Panc1 (cell line): ENCODE results near the gene CMIP. TPM values are rescaled to one million over a fixed set of nuclear protein-coding genes. Genes with fewer than 3 reads are reported as not detected.

Source experiments
- ATAC-seq: fragments of 200-7000 bp; cut with Tn5 transposase; 2 replicates; pipeline ENCODE4 v1.9.1; 2020; ENCODE audit warnings: mild to moderate bottlenecking, moderate library complexity
- BruUV-seq: library from RNA; stranded (reverse); fragments of 400-500 nt; replicated peaks from 2 replicates; lab custom pipeline; 2021; lab: Mats Ljungman, UMichigan
- CTCF ChIA-PET: fragments of 300-600 bp; sonication (Branson Sonifier 250); formaldehyde crosslinking; loops from one replicate; lab custom pipeline; 2022; ENCODE audit warnings: antibody characterized with exemption; lab: Charles Lee
- POLR2A ChIA-PET: fragments of 300-600 bp; sonication (Branson Sonifier 250); formaldehyde crosslinking; loops from one replicate; lab custom pipeline; 2022; ENCODE audit warnings: antibody characterized with exemption; lab: Charles Lee
- DNase-seq: peaks from one replicate; pipeline ENCODE4 v3.0.0-alpha.2; 2010; ENCODE audit warnings: low read depth, low spot score
- H3K27ac ChIP-seq: 2 replicates; pipeline ENCODE4 v1.5.1; 2011; ENCODE audit warnings: mild to moderate bottlenecking, low read length, inconsistent platforms
- H3K27me3 ChIP-seq: fragments of 200-500 bp; sonication (Bioruptor generic); 2 replicates; pipeline ENCODE4 v1.6.0; 2014; ENCODE audit warnings: low read length, inconsistent platforms; ENCODE audit not compliant: control insufficient read depth, insufficient read depth
- H3K36me3 ChIP-seq: fragments of 200-500 bp; sonication (Bioruptor generic); 2 replicates; pipeline ENCODE4 v1.5.1; 2014; ENCODE audit warnings: inconsistent platforms, mild to moderate bottlenecking, low read length, moderate library complexity; ENCODE audit not compliant: control insufficient read depth, insufficient read depth
- H3K4me1 ChIP-seq: 2 replicates; pipeline ENCODE4 v1.5.1; 2011; ENCODE audit warnings: inconsistent platforms, mild to moderate bottlenecking, low read length, moderate library complexity; ENCODE audit not compliant: control insufficient read depth, insufficient read depth
- H3K4me3 ChIP-seq, 2 experiments: 2 replicates each; pipeline ENCODE4 v1.5.1; 2011 to 2012; ENCODE audit warnings: low read depth in 2 of 2, low read length in 2 of 2, mild to moderate bottlenecking in 2 of 2, inconsistent platforms in 1 of 2, moderate library complexity in 1 of 2
- H3K9me3 ChIP-seq: fragments of 200-500 bp; sonication (Bioruptor generic); 2 replicates; pipeline ENCODE4 v1.5.1; 2014; ENCODE audit warnings: low read depth, mild to moderate bottlenecking, inconsistent platforms, low read length, moderate library complexity; ENCODE audit not compliant: control insufficient read depth, insufficient read depth
- POLR2AphosphoS5 ChIP-seq: IDR thresholded peaks from 2 replicates; pipeline ENCODE4 v1.6.1; 2012; ENCODE audit warnings: mild to moderate bottlenecking, low read depth, low read length, moderate library complexity
- SIN3A ChIP-seq: IDR thresholded peaks from 2 replicates; pipeline ENCODE4 v1.6.1; 2012; ENCODE audit warnings: low read depth, mild to moderate bottlenecking, low read length, moderate library complexity, borderline replicate concordance; ENCODE audit not compliant: insufficient read depth
- TCF7L2 ChIP-seq: IDR thresholded peaks from 2 replicates; pipeline ENCODE4 v1.6.1; 2011; ENCODE audit warnings: mild to moderate bottlenecking, low read depth, low read length, inconsistent platforms
- in situ Hi-C: cut with HindIII; loops from 2 replicates; pipeline ENCODE4 v1.10.0; 2016; ENCODE audit warnings: low sequenced_read_pairs, low pct_unique_long_range_greater_than_20kb
- intact Hi-C: fragments of 100-400 bp; cut with micrococcal nuclease; formaldehyde crosslinking; loops from one replicate; pipeline ENCODE4 v1.10.0; 2022; ENCODE audit not compliant: unreplicated experiment
- total RNA-seq: library from RNA; stranded (reverse); gene quantifications from one replicate; pipeline ENCODE4 v1.2.1, GENCODE V29; 2021; ENCODE audit not compliant: unreplicated experiment
- TF ChIP-seq, protein P1 (sequence below): fragments of 450-650 bp; IDR thresholded peaks from 2 replicates; pipeline ENCODE4 v1.5.1; 2017; ENCODE audit warnings: mild to moderate bottlenecking
- TF ChIP-seq, protein P2 (sequence below), 2 experiments: IDR thresholded peaks; 2 replicates each; pipeline ENCODE4 v1.6.1; 2011 to 2012; ENCODE audit warnings: low read depth in 2 of 2, control low read depth in 1 of 2, low read length in 1 of 2, mild to moderate bottlenecking in 1 of 2, moderate library complexity in 1 of 2; ENCODE audit not compliant: insufficient read depth in 1 of 2

Gene CMIP
- total RNA-seq, 1 experiment from 2014 or later: 49.7 TPM

DNA sequence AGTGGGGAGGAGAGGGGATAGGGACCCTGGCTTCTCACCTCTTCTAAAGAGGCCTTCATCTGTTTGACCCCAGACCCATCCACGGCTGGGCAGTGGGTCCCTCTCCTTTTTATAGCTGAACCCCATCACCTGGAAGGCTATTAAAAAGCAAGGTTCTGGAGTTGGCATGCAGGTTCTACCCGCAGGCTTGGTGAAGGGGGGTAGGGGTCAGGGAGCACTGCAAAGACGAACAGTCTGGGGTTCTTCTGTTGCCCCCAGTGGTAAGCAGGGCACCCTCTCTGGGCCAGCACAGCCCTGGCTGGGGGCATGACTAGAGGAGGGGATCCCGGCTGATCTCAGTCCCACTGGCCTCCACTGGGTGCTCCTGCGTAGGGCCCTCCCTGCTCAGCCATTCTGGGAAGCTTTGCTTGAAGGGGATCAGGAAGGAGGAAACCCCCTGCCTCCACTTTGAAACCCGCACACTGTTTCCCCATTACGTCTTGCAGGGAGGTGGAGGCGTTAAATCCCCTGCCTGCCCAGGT is 13.6 kb downstream of the CMIP start:
- POLR2A ChIA-PET: no interaction called here
- in situ Hi-C loops: no loop called here

DNA sequence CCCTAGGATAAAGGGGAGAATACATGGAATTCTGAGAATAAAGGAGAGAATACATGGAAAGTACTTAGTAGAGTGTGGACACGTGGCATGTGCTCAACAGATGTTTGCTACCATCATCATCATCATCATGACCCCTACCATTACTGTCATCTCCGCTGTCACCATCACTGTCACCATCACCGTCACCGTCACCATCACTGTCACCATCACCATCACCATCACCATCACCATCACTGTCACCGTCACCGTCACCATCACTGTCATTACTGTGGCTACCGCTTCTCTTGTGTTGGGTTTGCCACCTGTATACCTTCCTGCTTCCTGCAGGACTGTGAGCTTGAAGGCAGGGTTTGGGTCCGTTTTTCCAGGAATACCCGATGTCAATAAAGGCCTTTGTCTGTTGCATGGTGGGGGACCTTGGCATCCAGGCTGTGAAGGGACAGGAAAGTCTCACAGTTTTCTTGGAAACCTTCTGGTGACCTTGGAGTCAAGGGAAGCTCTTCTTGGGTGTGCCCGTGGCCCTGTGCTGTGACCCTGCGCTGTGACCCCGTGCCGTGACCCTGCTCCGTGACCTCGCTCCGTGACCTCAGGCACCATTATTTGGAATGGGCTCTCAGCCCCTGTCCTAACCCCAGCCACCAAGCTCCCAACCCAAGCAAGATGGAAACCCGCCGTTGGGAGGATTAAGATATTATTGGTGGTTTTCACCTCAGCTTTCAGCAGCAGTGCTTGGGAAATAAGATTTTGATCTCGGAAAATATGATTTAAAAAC is 14.4 kb downstream of the CMIP start:
- CTCF ChIA-PET: no interaction called here
- H3K36me3 ChIP-seq: no peaks in the 10 kb centered on the region
- peaks cover 22% of the 10 kb centered on the region for H3K4me1 ChIP-seq
- no peaks in the 10 kb centered on the region for H3K9me3 ChIP-seq
- no peak for DNase-seq
- intact Hi-C loops (no loop called here), in situ Hi-C loops (no loop called here)
- no peak for ATAC-seq
- no peak overlapping the region for H3K4me3 ChIP-seq
- no peaks in the 10 kb centered on the region for H3K27me3 ChIP-seq
- TF ChIP-seq SIN3A (no peak), POLR2AphosphoS5 (no peak), TCF7L2 (no peak)
- TF ChIP-seq, protein P1, sequence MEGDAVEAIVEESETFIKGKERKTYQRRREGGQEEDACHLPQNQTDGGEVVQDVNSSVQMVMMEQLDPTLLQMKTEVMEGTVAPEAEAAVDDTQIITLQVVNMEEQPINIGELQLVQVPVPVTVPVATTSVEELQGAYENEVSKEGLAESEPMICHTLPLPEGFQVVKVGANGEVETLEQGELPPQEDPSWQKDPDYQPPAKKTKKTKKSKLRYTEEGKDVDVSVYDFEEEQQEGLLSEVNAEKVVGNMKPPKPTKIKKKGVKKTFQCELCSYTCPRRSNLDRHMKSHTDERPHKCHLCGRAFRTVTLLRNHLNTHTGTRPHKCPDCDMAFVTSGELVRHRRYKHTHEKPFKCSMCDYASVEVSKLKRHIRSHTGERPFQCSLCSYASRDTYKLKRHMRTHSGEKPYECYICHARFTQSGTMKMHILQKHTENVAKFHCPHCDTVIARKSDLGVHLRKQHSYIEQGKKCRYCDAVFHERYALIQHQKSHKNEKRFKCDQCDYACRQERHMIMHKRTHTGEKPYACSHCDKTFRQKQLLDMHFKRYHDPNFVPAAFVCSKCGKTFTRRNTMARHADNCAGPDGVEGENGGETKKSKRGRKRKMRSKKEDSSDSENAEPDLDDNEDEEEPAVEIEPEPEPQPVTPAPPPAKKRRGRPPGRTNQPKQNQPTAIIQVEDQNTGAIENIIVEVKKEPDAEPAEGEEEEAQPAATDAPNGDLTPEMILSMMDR: no peak
- TF ChIP-seq, protein P2, sequence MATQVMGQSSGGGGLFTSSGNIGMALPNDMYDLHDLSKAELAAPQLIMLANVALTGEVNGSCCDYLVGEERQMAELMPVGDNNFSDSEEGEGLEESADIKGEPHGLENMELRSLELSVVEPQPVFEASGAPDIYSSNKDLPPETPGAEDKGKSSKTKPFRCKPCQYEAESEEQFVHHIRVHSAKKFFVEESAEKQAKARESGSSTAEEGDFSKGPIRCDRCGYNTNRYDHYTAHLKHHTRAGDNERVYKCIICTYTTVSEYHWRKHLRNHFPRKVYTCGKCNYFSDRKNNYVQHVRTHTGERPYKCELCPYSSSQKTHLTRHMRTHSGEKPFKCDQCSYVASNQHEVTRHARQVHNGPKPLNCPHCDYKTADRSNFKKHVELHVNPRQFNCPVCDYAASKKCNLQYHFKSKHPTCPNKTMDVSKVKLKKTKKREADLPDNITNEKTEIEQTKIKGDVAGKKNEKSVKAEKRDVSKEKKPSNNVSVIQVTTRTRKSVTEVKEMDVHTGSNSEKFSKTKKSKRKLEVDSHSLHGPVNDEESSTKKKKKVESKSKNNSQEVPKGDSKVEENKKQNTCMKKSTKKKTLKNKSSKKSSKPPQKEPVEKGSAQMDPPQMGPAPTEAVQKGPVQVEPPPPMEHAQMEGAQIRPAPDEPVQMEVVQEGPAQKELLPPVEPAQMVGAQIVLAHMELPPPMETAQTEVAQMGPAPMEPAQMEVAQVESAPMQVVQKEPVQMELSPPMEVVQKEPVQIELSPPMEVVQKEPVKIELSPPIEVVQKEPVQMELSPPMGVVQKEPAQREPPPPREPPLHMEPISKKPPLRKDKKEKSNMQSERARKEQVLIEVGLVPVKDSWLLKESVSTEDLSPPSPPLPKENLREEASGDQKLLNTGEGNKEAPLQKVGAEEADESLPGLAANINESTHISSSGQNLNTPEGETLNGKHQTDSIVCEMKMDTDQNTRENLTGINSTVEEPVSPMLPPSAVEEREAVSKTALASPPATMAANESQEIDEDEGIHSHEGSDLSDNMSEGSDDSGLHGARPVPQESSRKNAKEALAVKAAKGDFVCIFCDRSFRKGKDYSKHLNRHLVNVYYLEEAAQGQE (IDR thresholded peaks at IDR 0.05; ENCODE audit: insufficient read depth in 1 of 2, low read depth in 2 of 2, low read length in 1 of 2): no peak
- BruUV-seq: no TSS peak
- POLR2A ChIA-PET: no interaction called here
- no peak overlapping the region for H3K27ac ChIP-seq

More for the DNA sequence above, 13.6 kb downstream of the CMIP start:
- Histone ChIP-seq H3K36me3 (no peaks in the 10 kb centered on the region), H3K27ac (no peak overlapping the region), H3K4me3 (no peak overlapping the region), H3K27me3 (no peaks in the 10 kb centered on the region), H3K4me1 (peaks cover 29% of the 10 kb centered on the region), H3K9me3 (no peaks in the 10 kb centered on the region)
- ATAC-seq: no peak
- intact Hi-C loops: no loop called here
- no TSS peak for BruUV-seq
- CTCF ChIA-PET: no interaction called here
- TF ChIP-seq POLR2AphosphoS5 (no peak), SIN3A (no peak), TCF7L2 (no peak)
- TF ChIP-seq, protein P1: no peak
- TF ChIP-seq, protein P2 (IDR thresholded peaks at IDR 0.05; ENCODE audit: insufficient read depth in 1 of 2, low read depth in 2 of 2, low read length in 1 of 2): no peak
- DNase-seq: no peak
